ELR (cell line): ENCODE results near the gene ATXN7L3B.

ENCODE experiments used
- DNase-seq: peaks from one replicate; pipeline ENCODE4 v3.0.0-alpha.2; 2015; ENCODE audit warnings: low read depth

The ATXN7L3B gene

GRCh38 chr12:74551291-74551690 lies 13.7 kb downstream of the ATXN7L3B start:
- no peak for DNase-seq

GRCh38 chr12:74552201-74552600 lies 14.6 kb downstream of the ATXN7L3B start:
- peak; percentile 22 for DNase-seq

- no peak for DNase-seq
Observed at GRCh38 chr12:74559728-74560127, 22.1 kb downstream of the ATXN7L3B start.

- DNase-seq, result no peak
Observed at GRCh38 chr12:74563927-74564326, 26.3 kb downstream of the ATXN7L3B start.

- no peak for DNase-seq
Observed at GRCh38 chr12:74578486-74578885, 40.9 kb downstream of the ATXN7L3B start.

GRCh38 chr12:74579446-74579845 lies 41.8 kb downstream of the ATXN7L3B start:
- DNase-seq, result no peak

- DNase-seq, result no peak
Observed at GRCh38 chr12:74579981-74580380, 42.3 kb downstream of the ATXN7L3B start.

- DNase-seq, result no peak
Observed at GRCh38 chr12:74581439-74581838, 43.8 kb downstream of the ATXN7L3B start.

GRCh38 chr12:74584483-74585062 lies 46.9 kb downstream of the ATXN7L3B start:
- no peak for DNase-seq

- DNase-seq, result no peak
Observed at GRCh38 chr12:74586251-74586650, 48.6 kb downstream of the ATXN7L3B start.
